Activated CD4-positive, CD25-positive, alpha-beta regulatory T cell (primary cell): ENCODE results near the gene DDIAS.
A peak's percentile ranks its signal among the peaks of the same experiment; 100 is the strongest.
"Not testable (repeated sequence)": the region's sequence is repeated elsewhere in the genome, so short reads cannot be mapped to it uniquely, and the experiment has no call there.

Experiments
- DNase-seq, 4 experiments: peaks; one replicate each; lab custom pipeline; 2025; lab: John Stamatoyannopoulos, UW

DDIAS gene

DNA sequence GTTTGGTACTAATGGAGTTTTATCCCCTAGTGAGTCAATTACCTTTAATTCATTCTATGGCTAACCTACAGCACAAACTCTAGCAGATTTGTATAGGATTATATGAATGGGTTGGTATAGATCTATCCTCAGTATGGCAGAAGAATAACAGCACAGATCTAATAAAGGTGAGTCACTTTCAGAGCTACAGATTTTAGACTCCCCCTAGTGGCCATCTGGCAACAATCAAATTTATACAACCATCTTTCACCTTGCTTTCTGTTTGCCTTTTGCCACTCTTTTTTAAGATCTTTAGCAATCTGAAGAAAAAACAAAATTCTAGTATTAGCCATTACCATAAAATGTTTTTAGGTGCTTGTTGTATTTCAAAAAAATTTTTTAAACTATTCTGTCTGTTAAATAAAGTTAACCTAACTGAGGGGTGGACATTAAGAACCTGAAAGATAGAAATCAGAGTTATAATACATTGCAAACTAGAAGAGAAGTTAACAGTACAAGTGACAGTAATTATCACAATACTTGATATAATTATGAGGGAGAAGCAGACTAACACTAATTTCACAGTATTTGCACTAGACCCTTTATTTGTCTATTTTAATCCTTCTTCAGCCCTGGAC lies 25.8 kb downstream of the DDIAS start:
- peak in 2 of 4 experiments; percentile 8 to 13 for DNase-seq

- no peak for DNase-seq
Measured at GRCh38 chr11:82929121-82929520, 27.6 kb downstream of the DDIAS start.

GRCh38 chr11:82930229-82930628 lies 28.7 kb downstream of the DDIAS start:
- DNase-seq, result no peak

- DNase-seq, result no peak
Measured at GRCh38 chr11:82930734-82931133, 29.2 kb downstream of the DDIAS start.

DNA sequence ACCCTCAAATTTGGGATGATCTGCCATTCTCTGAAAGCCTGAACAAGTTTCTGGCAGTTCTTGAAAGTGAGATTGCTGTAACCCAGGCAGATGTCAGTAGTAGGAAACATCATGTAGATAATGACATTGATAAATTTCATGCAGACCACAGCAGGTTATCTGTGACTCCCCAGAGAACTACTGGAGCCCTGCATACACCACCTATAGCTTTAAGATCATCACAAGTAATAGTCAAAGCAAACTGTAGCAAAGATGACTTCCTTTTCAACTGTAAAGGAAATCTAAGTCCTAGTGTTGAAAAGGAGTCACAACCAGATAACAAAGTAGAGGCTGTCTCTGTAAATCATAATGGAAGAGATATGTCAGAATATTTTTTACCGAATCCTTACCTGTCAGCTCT lies 31.0 kb downstream of the DDIAS start:
- DNase-seq, result no peak

- no peak for DNase-seq
Measured at GRCh38 chr11:82936261-82936660, 34.7 kb downstream of the DDIAS start.

DNA sequence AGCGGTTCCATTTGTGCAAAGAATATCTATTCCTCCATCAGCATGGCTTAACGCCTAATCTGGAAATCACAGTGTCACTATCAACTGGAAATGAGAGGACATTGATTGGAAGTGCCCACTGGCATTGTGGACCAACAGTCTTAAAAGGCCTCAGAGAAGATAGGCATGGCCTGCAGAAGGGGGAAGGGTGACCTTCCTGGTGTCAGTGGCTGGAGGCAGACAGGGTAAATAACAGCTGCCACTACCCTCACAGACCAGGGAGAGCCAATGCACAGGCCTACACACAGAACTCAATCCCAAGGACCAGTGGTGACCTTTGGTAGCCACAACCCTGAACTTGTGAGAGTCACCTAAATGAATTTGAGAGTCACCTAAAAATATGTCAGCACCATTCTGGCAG lies 36.0 kb downstream of the DDIAS start:
- no peak for DNase-seq

DNA sequence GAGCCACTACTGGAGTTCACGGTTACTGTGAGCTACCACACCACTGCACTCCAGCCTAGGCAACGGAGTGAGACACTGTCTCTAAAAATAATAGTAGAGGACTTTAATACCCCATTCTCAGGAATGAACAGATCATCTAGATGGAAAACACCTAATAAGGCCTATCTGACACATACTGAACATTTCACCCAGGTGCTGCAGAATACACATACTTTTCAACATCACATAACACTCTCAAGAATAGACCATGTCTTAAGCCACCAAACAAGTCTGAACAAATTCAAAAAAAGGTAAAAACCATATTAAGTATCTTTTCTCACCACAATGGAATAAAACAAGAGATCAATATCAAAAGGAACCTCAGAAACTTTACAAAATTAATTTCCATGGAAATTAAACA lies 37.9 kb downstream of the DDIAS start:
- no peak for DNase-seq

GRCh38 chr11:82942376-82942775 lies 40.8 kb downstream of the DDIAS start:
- DNase-seq, result no peak

- not testable (repeated sequence) for DNase-seq
Measured at GRCh38 chr11:82943430-82943829, 41.9 kb downstream of the DDIAS start.

DNA sequence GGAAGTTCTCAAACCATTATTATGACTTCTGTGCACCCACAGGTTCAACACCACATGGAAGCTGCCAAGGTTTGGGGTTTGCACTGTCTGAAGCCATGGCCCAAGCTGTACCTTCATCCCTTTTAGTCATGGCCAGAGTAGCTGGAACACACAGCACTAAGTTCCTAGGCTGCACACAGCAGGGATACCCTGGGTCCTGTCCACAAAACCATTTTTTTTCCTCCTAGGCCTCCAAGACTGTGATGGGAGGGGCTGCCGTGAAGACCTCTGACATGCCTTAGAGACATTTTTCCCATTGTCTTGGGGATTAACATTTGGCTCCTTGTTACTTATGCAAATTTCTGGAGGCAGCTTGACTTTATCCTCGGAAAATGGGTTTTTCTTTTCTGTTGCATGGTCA lies 42.7 kb downstream of the DDIAS start:
- no peak for DNase-seq

DNA sequence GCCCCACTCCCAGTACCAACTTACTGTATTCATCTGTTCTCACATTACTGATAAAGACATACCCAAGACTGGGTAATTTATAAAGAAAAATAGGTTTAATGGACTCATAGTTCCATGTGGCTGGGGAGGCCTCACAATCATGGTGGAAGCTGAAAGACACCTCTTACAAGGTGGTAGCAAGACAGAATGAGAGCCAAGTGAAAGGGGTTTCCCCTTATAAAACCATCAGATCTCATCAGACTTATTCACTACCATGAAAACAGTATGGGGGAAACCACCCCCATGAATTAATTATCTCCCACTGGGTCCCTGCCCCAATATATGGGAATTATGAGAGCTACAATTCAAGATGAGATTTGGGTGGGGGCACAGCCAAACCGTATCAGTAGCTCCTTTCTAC lies 43.5 kb downstream of the DDIAS start:
- not testable (repeated sequence) for DNase-seq

- DNase-seq, result no peak
Measured at GRCh38 chr11:82945682-82946081, 44.1 kb downstream of the DDIAS start.

GRCh38 chr11:82949352-82949751 lies 47.8 kb downstream of the DDIAS start:
- DNase-seq, result no peak

DNA sequence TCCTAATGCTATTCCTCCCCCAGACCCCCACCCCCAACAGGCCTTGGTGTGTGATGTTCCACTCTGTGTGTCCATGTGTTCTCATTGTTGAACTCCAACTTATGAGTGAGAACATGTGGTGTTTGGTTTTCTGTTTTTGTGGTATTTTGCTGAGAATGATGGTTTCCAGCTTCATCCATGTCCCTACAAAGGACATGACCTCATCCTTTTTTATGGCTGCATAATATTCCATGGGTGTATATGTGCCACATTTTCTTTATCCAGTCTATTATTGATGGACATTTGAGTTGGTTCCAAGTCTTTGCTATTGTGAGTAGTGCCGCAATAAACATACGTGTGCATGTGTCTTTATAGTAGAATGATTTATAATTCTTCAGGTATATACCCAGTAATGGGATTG lies 49.0 kb downstream of the DDIAS start:
- DNase-seq, result not testable (repeated sequence)

- DNase-seq, result peak in 2 of 4 experiments; percentile 54 to 71
Measured at GRCh38 chr11:82955736-82956453, 54.4 kb downstream of the DDIAS start.

DNA sequence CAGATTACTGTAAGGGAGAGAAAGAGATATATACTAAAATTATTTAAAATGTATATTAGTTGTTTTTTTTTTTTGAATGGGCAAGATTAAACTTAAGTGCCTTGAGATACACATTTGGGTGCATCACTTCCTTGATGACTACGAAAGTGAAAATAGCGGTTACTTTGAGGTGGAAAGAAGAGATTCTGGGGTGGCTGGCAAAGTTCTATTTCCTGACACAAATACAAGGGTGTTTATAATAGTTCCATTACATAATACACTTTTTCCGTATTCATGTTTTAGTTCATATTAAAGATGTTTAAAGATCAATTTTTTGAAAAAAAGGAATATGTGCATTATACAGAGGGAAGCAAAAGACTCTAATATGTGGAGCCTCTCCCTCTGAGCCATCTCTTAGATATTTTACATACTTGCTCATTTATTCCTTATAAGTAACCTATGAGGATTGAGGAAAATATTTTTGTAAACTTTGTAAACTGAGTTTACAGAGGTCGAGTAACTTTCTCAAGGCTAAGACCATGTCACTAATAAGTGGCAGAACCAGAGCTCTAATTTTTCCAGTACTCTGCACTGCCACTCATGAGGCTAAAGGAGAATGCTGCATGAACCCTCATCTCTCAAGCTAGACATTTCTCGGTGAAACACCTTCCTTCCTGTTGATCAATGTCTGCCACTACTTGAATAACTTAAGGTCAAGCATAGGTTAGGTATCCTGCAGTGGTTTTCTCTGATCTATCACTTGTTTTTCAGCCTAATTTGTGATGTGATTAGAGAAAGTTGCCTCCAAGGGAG lies 58.6 kb downstream of the DDIAS start:
- DNase-seq, result no peak

DNA sequence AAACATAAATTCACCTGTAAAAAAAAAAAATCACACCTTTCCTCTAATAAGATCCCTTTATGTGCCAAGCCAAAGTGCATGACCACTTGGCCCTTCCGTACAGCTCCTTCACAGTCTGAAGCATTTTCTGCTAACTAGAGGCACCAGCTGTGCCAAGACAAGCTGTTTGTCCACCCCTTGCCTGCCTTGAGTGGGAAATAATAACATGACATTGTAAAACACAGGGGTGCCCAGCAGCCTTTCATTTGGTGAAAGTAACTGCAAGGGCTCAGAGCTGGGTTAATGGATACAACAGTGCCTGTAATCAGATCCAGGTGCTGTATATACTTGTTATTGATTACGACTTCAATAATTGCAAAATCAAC lies 59.2 kb downstream of the DDIAS start:
- DNase-seq, result no peak

GRCh38 chr11:82962021-82962420 lies 60.5 kb downstream of the DDIAS start:
- not testable (repeated sequence) for DNase-seq

DNA sequence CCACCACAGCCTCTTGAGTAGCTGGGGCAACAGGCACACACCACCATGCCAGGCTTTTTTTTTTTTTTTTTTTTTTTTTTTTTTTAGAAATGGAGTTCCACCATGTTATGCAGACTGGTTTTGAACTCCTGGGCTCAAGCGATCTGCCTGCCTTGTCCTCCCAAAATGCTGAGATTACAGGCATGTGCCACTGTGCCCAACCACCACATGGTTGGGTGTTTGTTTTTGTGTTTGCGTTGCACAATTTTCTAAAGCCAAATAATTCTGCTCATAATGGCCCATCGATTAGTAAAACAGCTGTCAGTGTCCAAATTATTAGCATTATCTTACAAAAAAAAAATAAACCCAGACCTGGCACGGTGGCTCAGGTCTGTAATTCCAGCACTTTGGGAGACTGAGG lies 65.8 kb downstream of the DDIAS start:
- DNase-seq, result no peak

DNA sequence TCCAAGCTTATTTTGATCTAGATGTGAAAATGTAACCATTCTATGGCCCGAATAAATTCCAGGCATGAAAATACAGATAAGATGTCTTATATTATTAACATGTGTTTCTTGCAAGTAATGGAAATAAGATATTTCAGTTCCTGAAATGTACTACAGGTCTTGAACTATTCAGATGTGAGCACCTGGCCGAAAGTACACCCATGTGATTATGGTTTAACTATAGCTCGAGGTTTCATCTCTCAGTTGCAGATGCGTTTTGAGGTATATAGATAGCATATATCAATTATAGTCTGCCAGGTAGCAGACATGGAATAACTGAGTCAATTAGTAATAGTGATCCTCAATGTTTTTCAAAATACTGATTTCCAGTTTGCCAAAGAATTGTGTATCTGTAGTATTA lies 68.3 kb downstream of the DDIAS start:
- no peak for DNase-seq

- not testable (repeated sequence) for DNase-seq
Measured at GRCh38 chr11:82970507-82971083, 69.1 kb downstream of the DDIAS start.

GRCh38 chr11:82971519-82971946 lies 70.0 kb downstream of the DDIAS start:
- not testable (repeated sequence) for DNase-seq
